ENCODE results near the gene PEAK1. TPM values are rescaled to one million over a fixed set of nuclear protein-coding genes. Genes with fewer than 3 reads are reported as not detected.

The PEAK1 gene
- total RNA-seq, 6 experiments from 2014 or later, result 85.6 to 110 (median 95.8) TPM

DNA sequence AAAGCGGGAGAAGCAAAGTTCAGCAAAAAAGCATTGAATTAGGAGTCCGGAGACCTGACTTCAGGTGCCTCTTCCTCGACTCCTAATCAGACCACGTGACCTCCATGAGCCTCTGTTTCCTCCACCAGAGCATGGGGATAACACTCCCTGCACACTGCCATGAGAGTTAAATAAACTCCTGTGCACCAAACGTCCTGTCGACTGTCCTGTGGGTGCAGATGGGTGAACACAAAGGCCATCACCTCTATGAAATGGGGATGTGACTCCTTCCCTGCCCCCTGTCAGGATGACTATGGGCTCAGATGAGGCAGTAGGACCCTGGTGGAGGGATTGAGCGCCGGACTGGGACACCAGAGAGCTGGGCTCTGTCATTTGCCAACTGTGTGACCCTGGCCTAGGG is 335.5 kb downstream of the PEAK1 start:
- H3K36me3 Mint-ChIP-seq (ENCODE audit: low read depth), result no peaks in the 10 kb centered on the region
- H3K9me3 Mint-ChIP-seq, result no peaks in the 10 kb centered on the region
- DNase-seq, result no peak
- H3K4me1 Mint-ChIP-seq (ENCODE audit: low read depth), result peaks cover 15% of the 10 kb centered on the region
- H3K4me3 Mint-ChIP-seq, result no peak overlapping the region
- TF ChIP-seq, protein P1, sequence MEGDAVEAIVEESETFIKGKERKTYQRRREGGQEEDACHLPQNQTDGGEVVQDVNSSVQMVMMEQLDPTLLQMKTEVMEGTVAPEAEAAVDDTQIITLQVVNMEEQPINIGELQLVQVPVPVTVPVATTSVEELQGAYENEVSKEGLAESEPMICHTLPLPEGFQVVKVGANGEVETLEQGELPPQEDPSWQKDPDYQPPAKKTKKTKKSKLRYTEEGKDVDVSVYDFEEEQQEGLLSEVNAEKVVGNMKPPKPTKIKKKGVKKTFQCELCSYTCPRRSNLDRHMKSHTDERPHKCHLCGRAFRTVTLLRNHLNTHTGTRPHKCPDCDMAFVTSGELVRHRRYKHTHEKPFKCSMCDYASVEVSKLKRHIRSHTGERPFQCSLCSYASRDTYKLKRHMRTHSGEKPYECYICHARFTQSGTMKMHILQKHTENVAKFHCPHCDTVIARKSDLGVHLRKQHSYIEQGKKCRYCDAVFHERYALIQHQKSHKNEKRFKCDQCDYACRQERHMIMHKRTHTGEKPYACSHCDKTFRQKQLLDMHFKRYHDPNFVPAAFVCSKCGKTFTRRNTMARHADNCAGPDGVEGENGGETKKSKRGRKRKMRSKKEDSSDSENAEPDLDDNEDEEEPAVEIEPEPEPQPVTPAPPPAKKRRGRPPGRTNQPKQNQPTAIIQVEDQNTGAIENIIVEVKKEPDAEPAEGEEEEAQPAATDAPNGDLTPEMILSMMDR (IDR thresholded peaks at IDR 0.05), result no peak
- H3K27me3 Mint-ChIP-seq (ENCODE audit: insufficient read depth), result peaks cover 18% of the 10 kb centered on the region
- H3K27ac Mint-ChIP-seq, result no peak overlapping the region

DNA sequence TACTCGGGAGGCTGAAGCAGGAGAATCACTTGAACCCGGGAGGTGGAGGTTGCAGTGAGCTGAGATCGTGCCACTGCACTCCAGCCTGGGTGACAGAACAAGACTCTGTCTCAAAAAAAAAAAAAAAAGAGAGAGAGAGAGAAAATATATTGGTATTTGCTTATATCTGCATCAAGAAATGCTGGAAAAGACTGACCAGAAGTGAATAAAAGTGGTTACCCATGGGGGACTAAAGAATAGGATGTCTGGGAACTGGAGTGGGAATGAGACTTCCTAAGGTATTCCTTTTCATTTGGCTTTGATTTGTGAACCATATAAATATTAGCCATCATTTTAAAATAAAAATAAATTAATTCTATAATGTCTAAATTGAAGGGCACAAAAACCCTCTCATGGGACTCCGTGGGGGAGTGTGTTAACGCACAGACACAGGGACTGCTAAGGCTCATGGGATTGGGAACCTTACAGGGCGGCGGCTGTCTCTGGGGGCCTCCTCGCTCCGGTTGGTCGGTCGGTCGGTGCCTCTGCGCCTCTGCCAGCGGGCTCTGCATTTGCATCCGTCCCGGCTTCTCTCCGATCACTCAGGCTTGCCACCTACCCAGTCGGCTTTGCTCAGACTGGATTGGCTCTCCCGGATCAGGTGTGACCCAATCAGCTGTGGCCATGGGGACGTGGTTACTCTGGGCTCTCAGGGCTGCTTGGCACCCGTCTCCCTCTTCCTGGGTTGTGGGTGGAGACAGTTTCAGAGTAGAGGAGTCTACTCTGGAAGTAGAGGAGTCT is 336.3 kb downstream of the PEAK1 start:
- H3K4me3 Mint-ChIP-seq, result no peak overlapping the region
- H3K9me3 Mint-ChIP-seq, result no peaks in the 10 kb centered on the region
- H3K27ac Mint-ChIP-seq, result no peak overlapping the region
- no peak for DNase-seq
- TF ChIP-seq, protein P1 (IDR thresholded peaks at IDR 0.05), result no peak
- H3K4me1 Mint-ChIP-seq (ENCODE audit: low read depth), result peaks cover 15% of the 10 kb centered on the region
- H3K36me3 Mint-ChIP-seq (ENCODE audit: low read depth), result no peaks in the 10 kb centered on the region
- H3K27me3 Mint-ChIP-seq (ENCODE audit: insufficient read depth), result peaks cover 16% of the 10 kb centered on the region

- Mint-ChIP-seq H3K36me3 (ENCODE audit: low read depth) (no peaks in the 10 kb centered on the region), H3K27me3 (ENCODE audit: insufficient read depth) (peaks cover 15% of the 10 kb centered on the region), H3K4me1 (ENCODE audit: low read depth) (peaks cover 15% of the 10 kb centered on the region), H3K4me3 (no peak overlapping the region), H3K9me3 (no peaks in the 10 kb centered on the region), H3K27ac (no peak overlapping the region)
- DNase-seq, result no peak
- TF ChIP-seq, protein P1 (IDR thresholded peaks at IDR 0.05), result no peak
Measured at GRCh38 chr15:77081971-77082370, 337.9 kb downstream of the PEAK1 start.

DNA sequence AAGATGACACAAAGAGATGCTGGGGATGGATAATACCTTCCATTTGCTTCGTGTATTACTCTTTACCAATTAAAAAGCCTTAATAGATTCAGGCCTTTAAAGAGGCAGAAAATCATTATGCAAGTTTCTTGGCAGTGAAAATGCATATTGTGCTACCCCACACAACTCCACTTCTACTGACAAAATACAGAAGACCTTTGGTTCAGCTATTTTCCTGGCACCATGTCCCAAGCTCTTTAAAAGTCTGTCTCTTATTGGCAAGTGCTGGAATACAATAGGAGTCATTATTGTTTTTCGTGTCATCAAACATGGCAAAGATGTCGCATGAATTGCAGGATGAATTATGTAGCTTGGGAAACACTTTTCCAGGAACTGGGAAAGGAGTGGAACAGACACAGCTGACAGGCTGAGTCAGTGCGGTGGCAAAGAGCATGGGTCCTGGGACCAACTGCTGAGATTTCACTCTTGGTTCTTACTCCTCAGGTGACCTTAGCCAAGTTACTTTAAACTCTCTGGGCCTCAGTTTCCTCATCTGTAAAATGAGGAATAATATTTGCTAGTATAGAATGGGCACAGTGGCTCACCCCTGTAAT is 343.5 kb downstream of the PEAK1 start:
- Mint-ChIP-seq H3K9me3 (no peaks in the 10 kb centered on the region), H3K27me3 (ENCODE audit: insufficient read depth) (peaks cover 27% of the 10 kb centered on the region), H3K36me3 (ENCODE audit: low read depth) (no peaks in the 10 kb centered on the region), H3K4me3 (no peak overlapping the region), H3K27ac (no peak overlapping the region), H3K4me1 (ENCODE audit: low read depth) (peaks cover 8% of the 10 kb centered on the region)
- DNase-seq, result no peak
- TF ChIP-seq, protein P1 (IDR thresholded peaks at IDR 0.05), result no peak

GRCh38 chr15:77075528-77075927 is 344.4 kb downstream of the PEAK1 start:
- Mint-ChIP-seq H3K27ac (no peak overlapping the region), H3K4me1 (ENCODE audit: low read depth) (peaks cover 12% of the 10 kb centered on the region), H3K9me3 (no peaks in the 10 kb centered on the region), H3K4me3 (no peak overlapping the region), H3K36me3 (ENCODE audit: low read depth) (no peaks in the 10 kb centered on the region), H3K27me3 (ENCODE audit: insufficient read depth) (peaks cover 23% of the 10 kb centered on the region)
- peak; percentile 45 for DNase-seq
- TF ChIP-seq, protein P1 (IDR thresholded peaks at IDR 0.05), result no peak
